ENCODE data around the gene SHB.

DNA sequence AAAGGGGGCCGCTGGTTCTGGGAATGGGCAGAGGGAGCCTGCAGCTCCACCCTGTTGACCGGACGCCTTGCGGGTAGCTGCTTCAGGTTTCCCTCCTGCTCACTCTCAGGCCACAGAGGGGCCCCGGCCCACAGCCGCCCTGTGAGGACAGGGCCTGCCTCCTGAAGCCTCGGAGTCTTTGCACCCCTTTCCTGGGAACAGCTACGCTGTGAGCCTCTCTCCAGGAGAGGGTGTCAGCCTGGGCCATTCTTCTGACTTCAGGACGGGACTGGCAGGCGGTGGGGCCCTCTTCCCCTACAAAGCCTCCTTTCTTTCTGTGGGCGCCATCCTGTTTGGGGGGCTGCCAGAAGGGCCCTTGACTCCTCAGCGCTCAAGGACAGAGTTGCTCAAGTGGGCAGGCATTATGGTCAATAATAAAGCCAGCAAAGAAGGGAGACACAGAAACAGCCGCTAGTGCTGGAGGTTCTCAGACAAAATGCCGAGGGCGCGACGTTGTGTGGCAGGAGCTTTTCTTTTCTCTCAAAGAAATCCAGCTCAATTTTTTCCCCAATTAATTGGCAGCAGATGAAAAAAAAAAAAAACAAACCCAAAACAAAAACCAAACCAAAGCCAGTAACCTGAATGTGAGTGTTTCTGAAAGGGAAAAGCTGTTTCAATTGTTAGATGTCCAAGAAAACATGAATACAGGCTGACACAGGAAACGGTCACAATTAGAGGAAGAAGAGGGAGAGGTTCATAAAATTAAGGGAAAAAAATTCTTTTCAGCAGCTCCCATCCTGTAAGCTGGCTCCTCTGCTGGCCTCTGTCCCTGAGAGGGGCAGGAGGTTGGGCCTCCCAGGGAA lies 152.3 kb downstream of the SHB start:
- TF ChIP-seq, protein P1, sequence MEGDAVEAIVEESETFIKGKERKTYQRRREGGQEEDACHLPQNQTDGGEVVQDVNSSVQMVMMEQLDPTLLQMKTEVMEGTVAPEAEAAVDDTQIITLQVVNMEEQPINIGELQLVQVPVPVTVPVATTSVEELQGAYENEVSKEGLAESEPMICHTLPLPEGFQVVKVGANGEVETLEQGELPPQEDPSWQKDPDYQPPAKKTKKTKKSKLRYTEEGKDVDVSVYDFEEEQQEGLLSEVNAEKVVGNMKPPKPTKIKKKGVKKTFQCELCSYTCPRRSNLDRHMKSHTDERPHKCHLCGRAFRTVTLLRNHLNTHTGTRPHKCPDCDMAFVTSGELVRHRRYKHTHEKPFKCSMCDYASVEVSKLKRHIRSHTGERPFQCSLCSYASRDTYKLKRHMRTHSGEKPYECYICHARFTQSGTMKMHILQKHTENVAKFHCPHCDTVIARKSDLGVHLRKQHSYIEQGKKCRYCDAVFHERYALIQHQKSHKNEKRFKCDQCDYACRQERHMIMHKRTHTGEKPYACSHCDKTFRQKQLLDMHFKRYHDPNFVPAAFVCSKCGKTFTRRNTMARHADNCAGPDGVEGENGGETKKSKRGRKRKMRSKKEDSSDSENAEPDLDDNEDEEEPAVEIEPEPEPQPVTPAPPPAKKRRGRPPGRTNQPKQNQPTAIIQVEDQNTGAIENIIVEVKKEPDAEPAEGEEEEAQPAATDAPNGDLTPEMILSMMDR (conservative IDR thresholded peaks at IDR 0.05; ENCODE audit: low read length): no peak
- TF ChIP-seq EZH2phosphoT487 (IDR thresholded peaks at IDR 0.05; ENCODE audit: borderline replicate concordance, low read depth, low read length): no peak
